Adipocyte (in vitro differentiated cells): ENCODE results near the gene AJAP1.
"Not testable (repeated sequence)": the region's sequence is repeated elsewhere in the genome, so short reads cannot be mapped to it uniquely, and the experiment has no call there.

Experiments used
- DNase-seq: peaks from one replicate; pipeline ENCODE4 v3.0.0-alpha.2; 2015; ENCODE audit warnings: low read depth
- H3K27me3 ChIP-seq: replicated peaks from 2 replicates; pipeline ENCODE4 v1.7.0; 2013; ENCODE audit warnings: mild to moderate bottlenecking, low read length, moderate library complexity; ENCODE audit not compliant: control insufficient read depth, insufficient read depth
- H3K36me3 ChIP-seq: 2 replicates; pipeline ENCODE4 v1.7.0; 2013; ENCODE audit warnings: low read length, mild to moderate bottlenecking, moderate library complexity; ENCODE audit not compliant: control insufficient read depth, insufficient read depth, severe bottlenecking
- H3K4me1 ChIP-seq: 2 replicates; pipeline ENCODE4 v1.7.0; 2013; ENCODE audit warnings: mild to moderate bottlenecking, low read length, moderate library complexity; ENCODE audit not compliant: control insufficient read depth, insufficient read depth
- H3K4me3 ChIP-seq: 2 replicates; pipeline ENCODE4 v1.7.0; 2013; ENCODE audit warnings: mild to moderate bottlenecking, low read length, moderate library complexity
- H3K9ac ChIP-seq: 2 replicates; pipeline ENCODE4 v1.7.0; 2013; ENCODE audit warnings: mild to moderate bottlenecking, low read length, moderate library complexity
- H3K9me3 ChIP-seq: 2 replicates; pipeline ENCODE4 v1.7.0; 2013; ENCODE audit warnings: mild to moderate bottlenecking, low read length, moderate library complexity; ENCODE audit not compliant: control insufficient read depth

Gene AJAP1

GRCh38 chr1:4661595-4661917 lies 7.1 kb downstream of the AJAP1 start:
- Histone ChIP-seq H3K27me3 (peaks cover 35% of the 10 kb centered on the region), H3K9me3 (no peaks in the 10 kb centered on the region), H3K4me1 (no peaks in the 10 kb centered on the region)

GRCh38 chr1:4662168-4662567 lies 7.8 kb downstream of the AJAP1 start:
- H3K4me3 ChIP-seq, result no peak overlapping the region
- H3K36me3 ChIP-seq, result no peaks in the 10 kb centered on the region
- peaks cover 33% of the 10 kb centered on the region for H3K27me3 ChIP-seq
- H3K9ac ChIP-seq, result no peak overlapping the region
- no peak for DNase-seq
- H3K9me3 ChIP-seq, result no peaks in the 10 kb centered on the region
- H3K4me1 ChIP-seq, result no peaks in the 10 kb centered on the region

More at GRCh38 chr1:4661595-4661917, 7.1 kb downstream of the AJAP1 start:
- Histone ChIP-seq H3K36me3 (no peaks in the 10 kb centered on the region), H3K4me3 (no peak overlapping the region), H3K9ac (no peak overlapping the region)
- DNase-seq, result no peak

- peaks cover 32% of the 10 kb centered on the region for H3K27me3 ChIP-seq
Observed at GRCh38 chr1:4662723-4663122, 8.3 kb downstream of the AJAP1 start.

GRCh38 chr1:4664095-4664494 lies 9.7 kb downstream of the AJAP1 start:
- no peaks in the 10 kb centered on the region for H3K4me1 ChIP-seq
- no peaks in the 10 kb centered on the region for H3K36me3 ChIP-seq
- peaks cover 18% of the 10 kb centered on the region for H3K27me3 ChIP-seq
- no peak overlapping the region for H3K4me3 ChIP-seq
- DNase-seq, result no peak
- no peak overlapping the region for H3K9ac ChIP-seq
- H3K9me3 ChIP-seq, result no peaks in the 10 kb centered on the region

More at GRCh38 chr1:4662723-4663122, 8.3 kb downstream of the AJAP1 start:
- H3K36me3 ChIP-seq, result no peaks in the 10 kb centered on the region
- H3K9me3 ChIP-seq, result no peaks in the 10 kb centered on the region
- no peak for DNase-seq
- H3K9ac ChIP-seq, result no peak overlapping the region
- H3K4me3 ChIP-seq, result no peak overlapping the region
- no peaks in the 10 kb centered on the region for H3K4me1 ChIP-seq

GRCh38 chr1:4664606-4665005 lies 10.2 kb downstream of the AJAP1 start:
- no peak overlapping the region for H3K4me3 ChIP-seq
- no peaks in the 10 kb centered on the region for H3K36me3 ChIP-seq
- DNase-seq, result no peak
- no peak overlapping the region for H3K9ac ChIP-seq
- H3K9me3 ChIP-seq, result no peaks in the 10 kb centered on the region
- H3K4me1 ChIP-seq, result no peaks in the 10 kb centered on the region
- H3K27me3 ChIP-seq, result peaks cover 13% of the 10 kb centered on the region

GRCh38 chr1:4665456-4665855 lies 11.0 kb downstream of the AJAP1 start:
- no peaks in the 10 kb centered on the region for H3K36me3 ChIP-seq
- H3K4me3 ChIP-seq, result no peak overlapping the region
- H3K4me1 ChIP-seq, result no peaks in the 10 kb centered on the region
- H3K9me3 ChIP-seq, result no peaks in the 10 kb centered on the region
- peaks cover 11% of the 10 kb centered on the region for H3K27me3 ChIP-seq
- DNase-seq, result no peak
- no peak overlapping the region for H3K9ac ChIP-seq

- DNase-seq, H3K36me3 ChIP-seq, H3K9me3 ChIP-seq: not testable (repeated sequence)
Observed at GRCh38 chr1:4666683-4667082, 12.3 kb downstream of the AJAP1 start.

GRCh38 chr1:4668743-4669700 lies 14.6 kb downstream of the AJAP1 start:
- no peak for DNase-seq
- H3K9ac ChIP-seq, result no peak overlapping the region
- H3K36me3 ChIP-seq, result no peaks in the 10 kb centered on the region
- H3K4me3 ChIP-seq, result no peak overlapping the region
- H3K27me3 ChIP-seq, result no peaks in the 10 kb centered on the region
- H3K4me1 ChIP-seq, result no peaks in the 10 kb centered on the region
- no peaks in the 10 kb centered on the region for H3K9me3 ChIP-seq

More at GRCh38 chr1:4666683-4667082, 12.3 kb downstream of the AJAP1 start:
- H3K4me3 ChIP-seq, H3K9ac ChIP-seq, H3K27me3 ChIP-seq, H3K4me1 ChIP-seq: not testable (repeated sequence)

- Histone ChIP-seq H3K9ac (no peak overlapping the region), H3K4me1 (no peaks in the 10 kb centered on the region), H3K9me3 (no peaks in the 10 kb centered on the region), H3K36me3 (no peaks in the 10 kb centered on the region), H3K4me3 (no peak overlapping the region), H3K27me3 (no peaks in the 10 kb centered on the region)
- no peak for DNase-seq
Observed at GRCh38 chr1:4670265-4670664, 15.9 kb downstream of the AJAP1 start.

GRCh38 chr1:4671828-4672227 lies 17.4 kb downstream of the AJAP1 start:
- no peaks in the 10 kb centered on the region for H3K4me1 ChIP-seq
- no peaks in the 10 kb centered on the region for H3K27me3 ChIP-seq
- H3K4me3 ChIP-seq, result no peak overlapping the region
- H3K9ac ChIP-seq, result no peak overlapping the region
- H3K9me3 ChIP-seq, result no peaks in the 10 kb centered on the region
- DNase-seq, result no peak
- no peaks in the 10 kb centered on the region for H3K36me3 ChIP-seq

- H3K4me1 ChIP-seq, result no peaks in the 10 kb centered on the region
- no peak overlapping the region for H3K9ac ChIP-seq
- no peaks in the 10 kb centered on the region for H3K27me3 ChIP-seq
- peaks cover 10% of the 10 kb centered on the region for H3K9me3 ChIP-seq
- DNase-seq, result no peak
- H3K36me3 ChIP-seq, result no peaks in the 10 kb centered on the region
- no peak overlapping the region for H3K4me3 ChIP-seq
Observed at GRCh38 chr1:4673494-4673893, 19.1 kb downstream of the AJAP1 start.
